Smooth muscle cell of trachea (primary cell): ENCODE measurements around the gene STX10. TPM values are rescaled to one million over a fixed set of nuclear protein-coding genes. Genes with fewer than 3 reads are reported as not detected.

Experiments used
- total RNA-seq: library from RNA; depleted of rRNA; stranded (reverse); fragments of >200 nt; gene quantifications from 2 replicates; pipeline ENCODE4 v1.2.1, GENCODE V29; 2014

Gene STX10, protein sequence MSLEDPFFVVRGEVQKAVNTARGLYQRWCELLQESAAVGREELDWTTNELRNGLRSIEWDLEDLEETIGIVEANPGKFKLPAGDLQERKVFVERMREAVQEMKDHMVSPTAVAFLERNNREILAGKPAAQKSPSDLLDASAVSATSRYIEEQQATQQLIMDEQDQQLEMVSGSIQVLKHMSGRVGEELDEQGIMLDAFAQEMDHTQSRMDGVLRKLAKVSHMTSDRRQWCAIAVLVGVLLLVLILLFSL
- 83.4 and 102 TPM in 2 replicates for total RNA-seq

GRCh38 chr19:13150187-13150930, at the start of gene STX10, which contains the start of gene IER2:
Gene STX10, minus strand, starts transcription at chr19:13150375. Its CDS starts 202 bp downstream, at chr19:13150173.
Gene IER2, plus strand, starts transcription at chr19:13150411. Its CDS starts 2,776 bp downstream, at chr19:13153187.

GRCh38 chr19:13117772-13118423, 32.3 kb downstream of the STX10 start, which contains the start of gene NACC1:
Gene NACC1, plus strand, starts transcription at chr19:13118264. Its CDS starts 16,944 bp downstream, at chr19:13135208.

DNA sequence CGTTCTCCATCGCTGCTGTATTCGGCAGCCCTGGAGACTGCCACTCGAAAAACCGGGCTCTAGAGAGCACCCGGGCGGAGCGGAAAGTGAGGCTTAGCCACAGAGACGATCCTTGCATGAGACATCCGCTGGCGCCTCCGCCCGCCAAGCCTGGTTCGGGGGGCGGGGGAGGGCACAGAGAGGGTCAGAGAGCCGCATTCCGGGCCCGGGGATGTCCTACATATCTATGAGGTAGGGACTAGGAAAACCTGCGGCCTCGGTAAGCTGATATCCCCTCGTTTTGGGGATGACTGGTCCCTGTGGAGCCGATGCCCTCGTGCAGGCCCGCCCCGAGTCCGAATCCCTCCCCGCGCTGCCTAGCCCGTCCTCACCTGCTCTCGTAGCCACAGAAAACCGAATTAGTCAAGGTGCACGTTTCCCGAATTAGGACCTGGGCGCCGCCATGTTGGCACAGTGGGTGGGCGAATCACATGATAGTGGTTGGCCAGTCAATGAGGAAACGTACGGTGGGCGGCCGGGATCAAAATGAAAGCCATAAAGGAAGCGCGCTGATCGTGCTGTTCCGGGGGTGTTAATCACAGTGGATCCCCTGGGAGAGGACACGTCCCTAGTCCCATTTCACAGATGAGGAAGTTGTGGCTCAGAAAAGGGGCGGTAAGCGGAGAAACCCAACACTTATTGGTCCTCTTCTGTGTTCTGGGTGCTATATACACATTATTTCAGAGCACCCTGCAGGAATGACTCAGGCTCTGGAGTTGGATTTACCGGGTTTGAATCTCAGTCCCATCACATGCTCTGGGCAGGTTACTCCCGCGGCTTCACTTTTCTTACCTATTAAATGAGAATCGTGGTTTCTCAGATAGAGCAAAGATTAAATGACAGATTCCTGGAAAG, 33.6 kb downstream of the STX10 start, which contains the start of gene TRMT1:
Gene TRMT1 (minus strand): TSS at position 459 of the 894 bp plus-strand sequence. CDS start 341 bp downstream, at position 118.

DNA sequence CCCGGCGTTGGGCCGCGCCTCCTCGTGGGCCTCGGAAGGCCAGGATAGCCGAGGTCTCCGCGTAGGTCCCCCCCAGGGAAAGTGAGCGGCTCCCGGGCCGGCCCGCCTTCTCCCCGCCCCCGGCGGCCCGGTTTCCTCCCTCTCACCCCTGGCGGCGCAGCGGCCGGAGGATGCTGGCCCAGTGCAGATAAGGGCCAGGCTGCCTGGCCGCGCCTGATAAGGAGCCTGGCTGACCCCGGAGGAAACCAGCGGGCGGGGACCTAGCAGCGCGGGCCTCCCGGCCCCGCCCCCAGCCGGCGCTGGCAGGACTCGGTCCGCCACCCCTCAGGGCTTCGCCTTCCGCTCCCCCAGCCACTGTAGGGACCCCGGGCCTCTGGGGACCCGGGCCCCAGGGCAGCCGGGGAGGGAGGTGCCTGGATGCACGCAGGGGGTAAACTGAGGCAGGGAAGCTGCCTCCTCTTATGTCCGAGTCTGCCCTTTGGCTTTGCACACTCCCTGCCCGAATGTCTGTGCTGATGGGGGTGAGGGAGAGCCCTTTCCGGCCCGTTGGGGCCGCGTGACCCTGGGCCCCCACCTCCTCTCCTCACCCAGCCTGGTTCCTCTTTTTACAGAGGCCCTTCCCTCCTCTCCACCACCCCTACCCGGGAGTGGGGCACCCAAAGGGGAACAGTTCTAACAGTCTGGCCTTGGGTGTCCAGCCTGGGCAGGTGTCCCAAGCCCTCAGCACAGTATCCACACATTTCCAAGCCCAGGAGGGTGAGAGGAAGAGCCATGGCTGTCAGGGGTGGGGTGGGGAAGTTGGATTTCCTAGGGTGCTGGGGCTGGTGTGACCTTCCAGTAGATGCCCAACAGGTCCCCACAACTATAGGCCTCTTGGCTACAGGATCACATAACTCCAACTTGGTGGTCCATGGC, 47.3 kb downstream of the STX10 start, which contains the start of gene LYL1:
Gene LYL1 (minus strand): TSS at position 193 of the 915 bp plus-strand sequence. CDS start 1,687 bp downstream, outside the sequence.

Other genes with a start within 250 kb of the STX10 start
- 0.15 TPM in 1 of 2 replicates, not detected in the other for gene SYCE2, start 231.1 kb downstream of the STX10 start, total RNA-seq
- gene FARSA, start 216.7 kb downstream of the STX10 start, total RNA-seq = 46.3 and 80.1 TPM in 2 replicates
- gene CALR, start 211.8 kb downstream of the STX10 start, total RNA-seq = 1,350 and 1,500 TPM in 2 replicates
- gene RAD23A, start 204.5 kb downstream of the STX10 start, total RNA-seq = 64.9 and 86.2 TPM in 2 replicates
- 22.7 and 24.0 TPM in 2 replicates for gene GADD45GIP1, start 193.2 kb downstream of the STX10 start, total RNA-seq
- 0.29 TPM in 1 of 2 replicates, not detected in the other for gene DAND5, start 180.8 kb downstream of the STX10 start, total RNA-seq
- gene NFIX, start 154.9 kb downstream of the STX10 start, total RNA-seq = 168 and 204 TPM in 2 replicates
- 0.73 and 0.99 TPM in 2 replicates for gene LYL1, start 47.5 kb downstream of the STX10 start, total RNA-seq
- gene TRMT1, start 33.6 kb downstream of the STX10 start, total RNA-seq = 29.5 and 64.8 TPM in 2 replicates
- gene NACC1, start 32.1 kb downstream of the STX10 start, total RNA-seq = 41.9 and 61.9 TPM in 2 replicates
- gene IER2, start within 50 bp of the STX10 start, total RNA-seq = 19.0 and 22.1 TPM in 2 replicates